Measurements from ENCODE around the gene RASAL2. TPM values are rescaled to one million over a fixed set of nuclear protein-coding genes. Genes with fewer than 3 reads are reported as not detected.

Gene RASAL2
- total and polyA plus RNA-seq, 5 donors, result 6.9 to 34.3 (median 28.4) TPM

- Histone ChIP-seq H3K4me1 (ENCODE audit: control insufficient read depth, insufficient read depth, low read length) (no peaks in the 10 kb centered on the region), H3K27me3 (ENCODE audit: control insufficient read depth, insufficient read depth) (no peaks in the 10 kb centered on the region), H3K9me3 (ENCODE audit: control insufficient read depth, low read length) (no peaks in the 10 kb centered on the region), H3K27ac (ENCODE audit: low read length) (no peak overlapping the region), H3K4me3 (ENCODE audit: low read length) (no peak overlapping the region)
- 97% methylated on average over 6 of the region's 6 CpGs for WGBS
- ATAC-seq (no peak), DNase-seq (no peak)
- intact Hi-C loops (cut with DNase I), result no loop called here
Observed at GRCh38 chr1:178361847-178362246, 267.9 kb downstream of the RASAL2 start.

GRCh38 chr1:178362747-178363146 is 268.8 kb downstream of the RASAL2 start:
- Histone ChIP-seq H3K9me3 (ENCODE audit: control insufficient read depth, low read length) (no peaks in the 10 kb centered on the region), H3K27me3 (ENCODE audit: control insufficient read depth, insufficient read depth) (no peaks in the 10 kb centered on the region), H3K4me1 (ENCODE audit: control insufficient read depth, insufficient read depth, low read length) (no peaks in the 10 kb centered on the region), H3K4me3 (ENCODE audit: low read length) (no peak overlapping the region), H3K27ac (ENCODE audit: low read length) (no peak overlapping the region)
- ATAC-seq (no peak), DNase-seq (no peak)
- intact Hi-C loops (cut with DNase I), result no loop called here
- WGBS, result 72% methylated on average over 4 of the region's 4 CpGs

GRCh38 chr1:178364782-178365181 is 270.9 kb downstream of the RASAL2 start:
- Histone ChIP-seq H3K4me3 (ENCODE audit: low read length) (no peak overlapping the region), H3K4me1 (ENCODE audit: control insufficient read depth, insufficient read depth, low read length) (no peaks in the 10 kb centered on the region), H3K27ac (ENCODE audit: low read length) (no peak overlapping the region), H3K9me3 (ENCODE audit: control insufficient read depth, low read length) (no peaks in the 10 kb centered on the region), H3K27me3 (ENCODE audit: control insufficient read depth, insufficient read depth) (no peaks in the 10 kb centered on the region)
- DNase-seq, result no peak
- ATAC-seq, result no peak
- intact Hi-C loops (cut with DNase I), result no loop called here
- WGBS, result 44% methylated on average over 1 of the region's 1 CpG

- Histone ChIP-seq H3K4me1 (ENCODE audit: control insufficient read depth, insufficient read depth, low read length) (peaks cover 3% of the 10 kb centered on the region), H3K4me3 (ENCODE audit: low read length) (no peak overlapping the region), H3K27me3 (ENCODE audit: control insufficient read depth, insufficient read depth) (no peaks in the 10 kb centered on the region), H3K9me3 (ENCODE audit: control insufficient read depth, low read length) (no peaks in the 10 kb centered on the region), H3K27ac (ENCODE audit: low read length) (no peak overlapping the region)
- ATAC-seq (no peak), DNase-seq (no peak)
- intact Hi-C loops (cut with DNase I), result no loop called here
Observed at GRCh38 chr1:178367151-178367550, 273.2 kb downstream of the RASAL2 start.

GRCh38 chr1:178368208-178368607 is 274.3 kb downstream of the RASAL2 start:
- Histone ChIP-seq H3K27ac (ENCODE audit: low read length) (no peak overlapping the region), H3K27me3 (ENCODE audit: control insufficient read depth, insufficient read depth) (no peaks in the 10 kb centered on the region), H3K4me3 (ENCODE audit: low read length) (no peak overlapping the region), H3K9me3 (ENCODE audit: control insufficient read depth, low read length) (no peaks in the 10 kb centered on the region), H3K4me1 (ENCODE audit: control insufficient read depth, insufficient read depth, low read length) (peaks cover 3% of the 10 kb centered on the region)
- intact Hi-C loops (cut with DNase I), result no loop called here
- WGBS, result 88% methylated on average over 3 of the region's 3 CpGs
- DNase-seq (no peak), ATAC-seq (no peak)

- intact Hi-C loops (cut with DNase I), result no loop called here
- no peaks in the 10 kb centered on the region for H3K27me3 ChIP-seq (ENCODE audit: control insufficient read depth, insufficient read depth)
- peaks cover 4% of the 10 kb centered on the region for H3K4me1 ChIP-seq (ENCODE audit: control insufficient read depth, insufficient read depth, low read length)
- 3% methylated on average over 6 of the region's 6 CpGs for WGBS
- DNase-seq (no peak), ATAC-seq (peak in 1 of 2 donors; percentile 52)
- peak overlapping the region; percentile 57 for H3K27ac ChIP-seq (ENCODE audit: low read length)
- H3K4me3 ChIP-seq (ENCODE audit: low read length), result peak overlapping the region; percentile 43
- no peaks in the 10 kb centered on the region for H3K9me3 ChIP-seq (ENCODE audit: control insufficient read depth, low read length)
Observed at GRCh38 chr1:178371235-178371634, 277.3 kb downstream of the RASAL2 start.

GRCh38 chr1:178371933-178372388 is 278.1 kb downstream of the RASAL2 start:
- no peaks in the 10 kb centered on the region for H3K27me3 ChIP-seq (ENCODE audit: control insufficient read depth, insufficient read depth)
- H3K4me3 ChIP-seq (ENCODE audit: low read length), result peak overlapping the region; percentile 9
- H3K9me3 ChIP-seq (ENCODE audit: control insufficient read depth, low read length), result no peaks in the 10 kb centered on the region
- peak in 1 of 2 donors; percentile 50 for ATAC-seq
- peaks cover 4% of the 10 kb centered on the region for H3K4me1 ChIP-seq (ENCODE audit: control insufficient read depth, insufficient read depth, low read length)
- WGBS, result 11% methylated on average over 4 of the region's 4 CpGs
- no peak for DNase-seq
- intact Hi-C loops (cut with DNase I), result no loop called here
- H3K27ac ChIP-seq (ENCODE audit: low read length), result no peak overlapping the region

GRCh38 chr1:178374016-178374415 is 280.1 kb downstream of the RASAL2 start:
- no peak for ATAC-seq
- Histone ChIP-seq H3K27me3 (ENCODE audit: control insufficient read depth, insufficient read depth) (no peaks in the 10 kb centered on the region), H3K27ac (ENCODE audit: low read length) (no peak overlapping the region), H3K9me3 (ENCODE audit: control insufficient read depth, low read length) (no peaks in the 10 kb centered on the region), H3K4me1 (ENCODE audit: control insufficient read depth, insufficient read depth, low read length) (peaks cover 4% of the 10 kb centered on the region), H3K4me3 (ENCODE audit: low read length) (no peak overlapping the region)
- DNase-seq, result no peak
- intact Hi-C loops (cut with DNase I), result no loop called here
- 58% methylated on average over 1 of the region's 1 CpG for WGBS

- H3K27me3 ChIP-seq (ENCODE audit: control insufficient read depth, insufficient read depth), result no peaks in the 10 kb centered on the region
- H3K9me3 ChIP-seq (ENCODE audit: control insufficient read depth, low read length), result no peaks in the 10 kb centered on the region
- intact Hi-C loops (cut with DNase I), result no loop called here
- H3K4me1 ChIP-seq (ENCODE audit: control insufficient read depth, insufficient read depth, low read length), result peaks cover 4% of the 10 kb centered on the region
- DNase-seq, result no peak
- H3K27ac ChIP-seq (ENCODE audit: low read length), result no peak overlapping the region
- ATAC-seq, result no peak
- WGBS, result 79% methylated on average over 2 of the region's 2 CpGs
- no peak overlapping the region for H3K4me3 ChIP-seq (ENCODE audit: low read length)
Observed at GRCh38 chr1:178376008-178376407, 282.1 kb downstream of the RASAL2 start.

GRCh38 chr1:178379807-178380206 is 285.9 kb downstream of the RASAL2 start:
- no peak overlapping the region for H3K4me3 ChIP-seq (ENCODE audit: low read length)
- H3K9me3 ChIP-seq (ENCODE audit: control insufficient read depth, low read length), result no peaks in the 10 kb centered on the region
- H3K27ac ChIP-seq (ENCODE audit: low read length), result no peak overlapping the region
- intact Hi-C loops (cut with DNase I), result no loop called here
- 78% methylated on average over 14 of the region's 14 CpGs for WGBS
- H3K27me3 ChIP-seq (ENCODE audit: control insufficient read depth, insufficient read depth), result no peaks in the 10 kb centered on the region
- ATAC-seq (no peak), DNase-seq (no peak)
- peaks cover 2% of the 10 kb centered on the region for H3K4me1 ChIP-seq (ENCODE audit: control insufficient read depth, insufficient read depth, low read length)

GRCh38 chr1:178382372-178382771 is 288.5 kb downstream of the RASAL2 start:
- peaks cover 2% of the 10 kb centered on the region for H3K4me1 ChIP-seq (ENCODE audit: control insufficient read depth, insufficient read depth, low read length)
- intact Hi-C loops (cut with DNase I), result no loop called here
- no peak overlapping the region for H3K4me3 ChIP-seq (ENCODE audit: low read length)
- no peak overlapping the region for H3K27ac ChIP-seq (ENCODE audit: low read length)
- DNase-seq (no peak), ATAC-seq (no peak)
- H3K9me3 ChIP-seq (ENCODE audit: control insufficient read depth, low read length), result no peaks in the 10 kb centered on the region
- 99% methylated on average over 1 of the region's 1 CpG for WGBS
- H3K27me3 ChIP-seq (ENCODE audit: control insufficient read depth, insufficient read depth), result no peaks in the 10 kb centered on the region

- ATAC-seq (no peak), DNase-seq (no peak)
- intact Hi-C loops (cut with DNase I), result no loop called here
- Histone ChIP-seq H3K27me3 (ENCODE audit: control insufficient read depth, insufficient read depth) (no peaks in the 10 kb centered on the region), H3K9me3 (ENCODE audit: control insufficient read depth, low read length) (no peaks in the 10 kb centered on the region), H3K4me1 (ENCODE audit: control insufficient read depth, insufficient read depth, low read length) (peaks cover 2% of the 10 kb centered on the region), H3K27ac (ENCODE audit: low read length) (no peak overlapping the region), H3K4me3 (ENCODE audit: low read length) (no peak overlapping the region)
- 95% methylated on average over 1 of the region's 1 CpG for WGBS
Observed at GRCh38 chr1:178385662-178386061, 291.8 kb downstream of the RASAL2 start.

Data from right cardiac atrium (tissue), 5 donors.